NOMO-1 treated with DMSO at 0.1 percent for 48 hours (cell line): ENCODE data around the gene SEMA3C.

Source experiments
- DNase-seq: peaks from one replicate; lab custom pipeline; 2025; ENCODE audit not compliant: unreplicated experiment; lab: John Stamatoyannopoulos, UW

SEMA3C gene

GRCh38 chr7:80890426-80891258, 28.2 kb downstream of the SEMA3C start:
- no peak for DNase-seq

DNA sequence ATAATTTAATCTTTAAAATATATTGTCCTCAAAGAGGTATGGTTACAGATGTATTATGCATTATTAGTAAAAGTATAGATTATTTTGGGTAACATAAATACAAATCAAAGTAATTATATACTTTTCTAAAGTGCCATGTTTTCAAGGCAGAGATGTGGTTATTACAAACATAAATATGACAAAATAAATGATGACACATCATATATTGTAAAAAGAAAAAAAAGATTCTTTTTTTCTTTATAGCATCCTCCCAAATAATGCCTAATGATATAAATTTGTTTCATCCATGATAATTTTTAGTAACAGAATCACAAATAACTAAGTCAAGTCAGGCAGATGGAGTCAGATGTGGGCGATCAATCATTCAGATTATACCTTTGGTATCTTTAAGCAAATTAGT, 29.3 kb downstream of the SEMA3C start:
- no peak for DNase-seq

DNA sequence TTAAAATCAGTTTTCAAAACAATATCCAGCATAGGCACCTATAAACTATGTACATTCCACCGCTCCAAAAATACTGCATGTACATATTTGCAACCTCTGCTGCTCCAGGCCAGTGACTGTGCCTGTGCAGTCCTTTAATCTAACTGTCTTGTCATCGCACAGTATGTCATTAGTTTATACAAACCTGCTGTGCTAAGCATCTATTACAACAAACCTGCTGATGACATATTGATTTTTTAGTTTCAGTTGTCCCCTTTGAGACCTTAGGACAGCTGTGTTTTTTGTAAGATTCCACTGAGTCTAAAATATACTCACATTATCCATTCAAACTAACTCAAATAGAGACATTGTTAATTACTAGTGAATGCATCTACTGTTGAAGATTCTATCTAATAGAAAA, 33.1 kb downstream of the SEMA3C start:
- DNase-seq, result no peak

- no peak for DNase-seq
Observed at GRCh38 chr7:80884511-80885195, 34.2 kb downstream of the SEMA3C start.

GRCh38 chr7:80883154-80884025, 35.5 kb downstream of the SEMA3C start:
- peak; percentile 97 for DNase-seq

DNA sequence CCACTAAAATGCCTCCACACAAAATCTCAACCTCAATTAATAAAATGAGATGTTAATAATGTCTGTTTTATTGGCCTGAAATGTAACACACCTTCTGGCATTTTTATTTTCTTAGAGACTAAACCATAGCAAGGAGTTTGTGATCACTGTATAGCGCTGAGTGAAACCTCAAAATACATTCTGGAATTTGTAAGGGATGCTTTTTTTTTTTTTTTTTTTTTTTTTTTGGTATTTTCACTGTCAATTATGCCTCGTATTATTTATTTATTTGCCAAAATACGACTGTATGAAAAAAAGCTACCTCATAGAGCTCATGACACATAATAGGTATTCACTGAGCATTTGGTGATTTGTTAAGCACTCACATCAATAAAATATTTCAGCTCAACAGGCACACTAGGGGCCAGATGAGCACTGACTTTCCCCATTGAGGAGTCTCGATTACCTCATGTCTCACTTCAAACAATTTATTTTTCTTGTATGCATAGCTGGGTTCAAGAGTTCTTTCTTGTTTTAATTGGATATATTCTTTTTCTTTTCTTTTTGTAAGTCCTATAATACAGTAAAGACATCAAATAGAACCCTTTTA, 36.5 kb downstream of the SEMA3C start:
- no peak for DNase-seq

DNA sequence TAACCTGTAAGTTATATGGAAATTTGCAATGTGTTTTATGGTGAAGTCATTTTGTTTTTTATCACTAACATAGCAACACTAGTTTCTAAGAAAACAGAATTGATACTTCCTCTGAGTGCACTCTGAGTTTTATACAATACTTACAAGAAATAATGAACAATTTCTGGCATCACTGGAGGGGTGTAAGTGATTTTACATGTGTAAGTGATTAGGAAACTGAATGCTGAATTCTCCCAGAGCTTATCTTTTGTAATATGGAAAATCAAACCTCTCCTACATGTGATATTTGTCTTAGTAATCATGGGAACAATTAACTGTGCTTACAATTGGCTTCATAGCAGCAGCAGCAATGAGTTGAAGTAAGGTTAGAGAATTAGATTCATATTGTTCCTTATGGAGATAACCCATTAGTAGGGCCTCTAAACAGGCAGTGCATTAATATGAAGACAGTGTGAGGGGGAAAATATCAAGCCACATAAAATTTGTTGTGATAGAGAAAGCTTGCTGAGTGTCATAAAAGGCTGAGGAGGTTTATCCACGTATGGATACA, 37.4 kb downstream of the SEMA3C start:
- DNase-seq, result no peak

DNA sequence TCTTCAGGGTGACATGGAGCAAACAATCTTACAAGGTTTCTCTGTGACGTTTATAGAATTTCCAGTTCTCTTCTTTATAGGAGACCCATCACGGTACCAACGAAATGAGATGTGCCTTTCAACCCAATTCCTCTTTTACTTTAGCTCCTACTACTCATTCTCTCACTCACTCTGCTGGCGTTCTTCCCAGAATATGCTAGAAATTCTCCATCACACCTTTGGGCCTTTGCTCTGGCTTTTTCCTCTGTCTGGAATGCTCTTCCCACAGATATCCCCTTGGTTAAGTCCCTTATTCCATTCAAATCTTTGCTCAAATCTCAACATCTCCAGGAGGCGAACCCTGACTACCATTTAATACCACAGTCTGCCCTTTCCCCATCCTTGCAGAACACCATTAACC, 39.0 kb downstream of the SEMA3C start:
- no peak for DNase-seq

- DNase-seq, result peak; percentile 18
Observed at GRCh38 chr7:80876894-80877414, 41.9 kb downstream of the SEMA3C start.

DNA sequence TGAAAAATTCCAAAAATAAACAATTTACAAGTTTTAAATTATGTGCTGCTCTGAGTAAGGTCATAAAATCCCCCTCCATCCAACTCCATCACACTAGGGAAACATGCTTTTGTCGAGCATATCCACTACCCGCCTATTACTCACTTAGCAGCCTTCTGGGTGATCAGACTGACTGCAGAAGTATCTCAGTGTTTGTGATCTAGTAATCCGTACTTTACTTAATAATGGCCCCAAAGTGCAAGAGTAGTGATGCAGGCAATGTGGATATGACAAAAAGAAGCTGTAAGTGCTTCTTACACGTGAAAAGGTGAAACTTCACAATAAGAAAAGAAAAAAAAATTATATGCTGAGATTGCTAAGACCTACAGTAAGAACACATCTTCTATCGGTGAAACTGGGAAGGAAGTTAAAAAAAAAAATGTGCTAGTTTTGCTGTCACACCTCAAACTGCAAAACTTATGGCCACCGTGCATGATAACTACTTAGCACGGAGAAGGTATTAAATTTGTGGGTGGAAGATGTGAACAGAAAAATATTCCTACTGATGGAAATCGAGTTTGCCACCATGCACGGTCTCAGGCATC, 43.2 kb downstream of the SEMA3C start:
- DNase-seq, result no peak

DNA sequence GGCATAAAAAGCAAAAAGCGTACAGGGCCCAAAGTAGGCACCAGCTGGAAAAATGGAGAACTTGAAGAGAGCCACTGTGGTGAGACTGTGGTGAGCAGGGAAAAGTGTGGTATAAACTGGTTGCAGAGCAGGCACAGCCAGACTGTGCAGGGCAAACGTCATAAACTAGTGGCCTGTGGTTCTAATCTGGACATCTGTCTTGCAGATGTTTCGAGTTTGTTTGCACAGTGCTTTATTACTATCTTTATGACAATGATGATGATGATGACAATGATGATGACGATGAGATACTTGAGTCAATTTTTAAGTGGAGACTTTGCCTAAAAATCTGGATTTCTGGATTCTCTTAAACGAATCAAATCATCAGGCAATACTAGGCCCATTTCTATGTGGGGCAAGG, 45.7 kb downstream of the SEMA3C start:
- DNase-seq, result peak; percentile 21

- DNase-seq, result no peak
Observed at GRCh38 chr7:80871228-80871627, 47.6 kb downstream of the SEMA3C start.

- DNase-seq, result no peak
Observed at GRCh38 chr7:80870813-80871212, 48.0 kb downstream of the SEMA3C start.

DNA sequence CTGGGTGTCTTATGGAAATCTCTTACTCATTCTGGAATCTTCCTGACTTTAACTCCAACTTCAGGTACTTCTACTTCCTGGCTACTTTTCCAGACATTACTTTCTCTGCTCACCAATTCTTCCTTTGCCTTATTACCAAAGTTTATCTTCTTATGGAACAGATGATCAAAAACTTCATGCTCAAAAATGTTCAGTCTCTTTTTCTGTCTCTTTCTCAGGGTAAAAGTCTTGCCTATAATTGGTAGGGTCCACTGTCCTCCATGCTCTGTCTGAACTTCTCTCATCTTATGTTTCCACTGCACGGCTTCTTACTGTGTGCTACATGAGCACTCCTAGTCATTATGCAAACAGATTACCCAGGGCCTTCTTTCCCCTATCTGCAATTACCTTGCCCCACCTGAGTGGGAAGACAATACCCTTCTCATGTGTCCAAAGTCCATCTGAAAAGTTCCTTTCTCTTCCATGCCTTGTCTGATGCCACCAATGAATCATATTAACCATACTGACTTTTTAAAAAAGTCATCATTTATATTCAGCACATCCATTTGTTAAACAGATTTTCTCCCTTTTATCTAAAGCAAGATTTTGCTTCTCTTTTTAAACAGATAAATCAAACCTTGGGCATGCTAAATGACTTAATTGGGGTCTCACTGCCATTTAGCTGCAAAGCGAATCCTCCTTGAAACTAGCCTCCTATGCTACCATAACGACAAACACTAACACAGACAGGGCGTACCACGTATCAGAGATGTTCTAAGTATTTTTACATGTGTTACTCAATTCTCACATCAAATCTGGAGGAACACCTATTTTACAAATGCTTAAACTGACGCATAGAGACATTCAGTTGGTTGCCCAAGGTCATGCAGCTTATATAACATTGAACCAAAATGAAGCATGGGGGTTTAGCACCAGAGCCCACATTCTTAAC, 48.8 kb downstream of the SEMA3C start:
- no peak for DNase-seq

- no peak for DNase-seq
Observed at GRCh38 chr7:80869106-80869784, 49.6 kb downstream of the SEMA3C start.

- no peak for DNase-seq
Observed at GRCh38 chr7:80868566-80868965, 50.3 kb downstream of the SEMA3C start.

- DNase-seq, result no peak
Observed at GRCh38 chr7:80860554-80860953, 58.3 kb downstream of the SEMA3C start.

DNA sequence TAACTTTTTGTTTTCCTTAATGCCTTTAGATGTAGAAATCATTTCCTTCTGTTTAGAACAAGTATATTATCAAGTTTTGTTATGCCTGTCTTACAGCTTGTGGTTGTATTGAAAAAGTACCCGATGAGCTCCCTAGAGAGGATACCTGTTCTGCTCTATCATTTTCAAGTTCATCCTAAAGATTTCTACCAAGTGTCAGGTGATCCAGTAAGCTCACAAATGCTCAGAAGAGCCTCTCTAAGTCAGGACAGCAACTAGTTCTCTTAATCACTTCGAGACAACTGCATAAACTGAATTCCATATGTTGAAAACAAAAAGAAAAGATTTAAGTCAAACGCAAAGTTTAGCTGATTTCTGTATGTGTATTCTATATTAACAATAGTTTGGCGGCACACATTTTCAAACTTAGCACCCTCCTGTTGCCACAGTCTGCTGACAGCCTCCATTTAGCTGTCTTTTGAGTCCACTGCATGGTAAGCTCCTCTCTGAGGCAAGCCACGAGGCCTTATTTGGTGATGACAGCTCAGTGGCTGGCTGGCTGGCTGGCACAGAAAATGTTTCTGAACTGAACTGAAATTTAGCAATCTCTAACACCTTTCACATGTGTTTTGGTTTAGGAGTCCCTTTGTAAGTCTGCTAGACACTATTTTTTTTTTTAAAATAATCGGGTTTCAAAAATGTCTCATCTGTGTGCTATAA, 59.4 kb downstream of the SEMA3C start:
- no peak for DNase-seq
